NCI-H1105 (cell line): Measurements from ENCODE around the gene SYF2.
A peak's percentile ranks its signal among the peaks of the same experiment; 100 is the strongest.
"Not testable (repeated sequence)": the region's sequence is repeated elsewhere in the genome, so short reads cannot be mapped to it uniquely, and the experiment has no call there.

Source experiments
- DNase-seq: peaks from one replicate; lab custom pipeline; 2025; lab: John Stamatoyannopoulos, UW

Gene SYF2

DNA sequence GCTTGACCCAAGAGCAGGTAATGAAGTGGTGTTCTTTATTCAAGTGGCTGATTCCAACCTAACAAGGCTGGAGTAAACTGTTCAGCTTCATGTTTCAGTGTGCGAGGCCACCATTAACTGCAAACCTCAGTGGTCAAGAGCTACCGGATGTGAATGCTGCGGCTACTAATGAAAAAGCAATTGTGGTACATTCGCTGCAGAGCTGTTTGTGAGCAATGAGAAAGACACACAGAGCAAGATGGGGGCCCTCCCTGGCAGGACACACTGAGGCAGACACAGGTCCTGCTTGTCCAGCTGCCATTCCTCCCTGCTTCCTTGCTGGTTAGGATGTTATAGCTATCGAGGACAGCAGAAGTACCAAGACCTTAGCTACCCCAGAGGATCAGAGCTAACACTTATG is 26.1 kb downstream of the SYF2 start:
- DNase-seq: no peak

DNA sequence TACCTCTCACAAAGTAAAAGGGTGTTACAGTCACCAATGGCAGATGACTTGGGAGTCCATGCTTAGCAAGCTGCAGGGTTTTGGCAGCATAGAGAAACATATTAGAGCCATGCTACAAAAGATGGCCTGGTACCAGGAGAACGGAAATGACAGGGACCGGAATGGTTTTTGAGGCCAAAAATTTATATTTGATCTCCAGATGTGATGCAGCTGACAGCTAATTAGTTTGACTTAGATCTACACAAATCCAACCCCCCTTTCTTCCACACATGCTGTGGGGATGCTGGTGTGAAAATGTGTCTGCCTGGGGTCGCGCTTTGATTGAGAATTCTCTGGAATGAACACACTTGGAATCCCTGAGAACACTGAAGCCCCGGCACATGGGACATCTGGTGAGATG is 26.5 kb downstream of the SYF2 start:
- no peak for DNase-seq

DNA sequence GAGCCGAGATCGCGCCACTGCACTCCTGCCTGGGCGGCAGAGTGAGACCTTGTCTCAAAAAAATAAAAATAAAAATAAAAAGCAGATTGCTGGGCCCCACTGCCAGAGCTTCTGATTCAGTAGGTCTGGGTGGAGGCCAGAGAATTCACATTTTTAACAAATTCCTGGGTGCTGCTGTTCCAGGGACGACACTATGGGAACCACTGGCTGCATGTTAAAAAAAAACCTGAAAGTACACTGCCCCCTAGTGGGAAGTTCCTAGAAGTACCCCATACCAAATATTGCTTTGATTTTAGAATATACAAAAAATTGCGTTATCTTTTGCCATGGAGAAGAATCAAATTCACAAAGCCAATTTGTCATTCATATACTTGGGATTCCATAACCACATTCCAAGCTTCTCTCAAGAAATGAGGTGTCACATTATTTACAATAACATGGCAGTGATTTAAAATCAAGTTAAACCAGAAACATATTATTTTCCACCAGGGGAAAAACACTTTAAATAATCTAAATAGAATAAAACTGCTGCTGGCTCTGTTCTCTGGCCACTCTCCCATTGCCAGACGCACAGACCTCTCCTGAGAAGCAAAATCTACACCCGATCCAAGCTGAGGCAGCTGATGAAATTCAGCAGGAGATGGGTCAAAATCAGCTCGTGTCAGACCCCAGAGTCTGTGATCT is 27.4 kb downstream of the SYF2 start:
- peak; percentile 28 for DNase-seq

DNA sequence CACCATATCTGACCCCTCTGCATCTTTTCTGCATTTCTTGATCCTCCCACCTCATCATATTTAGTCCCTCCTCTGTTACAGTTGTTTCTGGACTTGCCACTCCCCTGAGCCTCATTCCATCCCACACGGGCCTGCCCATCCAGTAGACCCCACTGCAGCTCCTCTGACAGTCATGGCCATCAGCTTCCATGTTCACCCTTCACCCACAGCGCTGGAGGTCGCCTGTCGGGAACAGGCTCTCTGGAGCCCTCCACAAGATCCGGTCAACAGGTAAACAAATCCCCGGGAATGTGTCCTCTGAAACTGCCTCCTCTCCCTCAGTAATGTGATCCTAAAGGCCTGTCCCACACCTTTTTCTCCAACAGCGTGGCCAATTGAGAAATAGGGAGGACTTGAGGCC is 31.3 kb downstream of the SYF2 start:
- DNase-seq: no peak

DNA sequence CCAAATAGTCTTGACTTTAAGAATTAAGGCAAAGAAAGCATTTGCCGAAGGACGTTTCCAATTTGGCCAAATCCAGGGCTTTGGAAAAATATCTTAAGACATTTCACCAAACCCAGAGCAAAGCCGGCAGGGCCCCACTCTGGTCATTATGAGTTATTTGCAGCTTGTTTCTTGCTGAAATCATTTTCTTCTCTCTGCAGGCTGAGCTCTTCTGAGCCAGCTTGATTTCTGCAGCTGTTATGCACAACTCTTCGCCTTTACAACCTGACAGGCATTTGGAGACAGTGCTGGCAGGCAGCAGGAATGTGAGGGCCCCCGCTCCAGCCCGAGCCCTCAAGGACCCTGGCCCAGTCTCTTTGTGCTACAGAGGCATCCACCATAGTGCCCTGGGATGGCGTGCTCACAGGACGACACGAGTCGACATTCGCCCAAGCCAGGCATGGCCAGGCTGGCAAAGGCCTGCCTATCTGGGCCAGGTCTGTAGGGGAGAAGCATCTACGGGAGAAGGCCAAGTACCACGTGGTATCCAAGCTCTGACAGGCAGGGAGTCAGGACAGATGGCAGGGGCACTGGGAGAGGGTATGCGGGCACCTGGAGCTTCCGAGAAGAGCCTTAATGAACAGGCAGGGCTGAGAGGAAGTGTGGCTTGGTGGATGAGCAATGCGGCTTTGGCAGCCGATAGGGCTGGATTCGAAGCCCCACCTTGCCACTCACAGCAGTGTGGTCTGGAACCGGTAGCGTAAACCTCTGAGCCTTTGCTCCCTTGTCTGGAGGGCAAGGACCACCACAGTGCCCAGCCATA is 32.3 kb downstream of the SYF2 start:
- DNase-seq: no peak

DNA sequence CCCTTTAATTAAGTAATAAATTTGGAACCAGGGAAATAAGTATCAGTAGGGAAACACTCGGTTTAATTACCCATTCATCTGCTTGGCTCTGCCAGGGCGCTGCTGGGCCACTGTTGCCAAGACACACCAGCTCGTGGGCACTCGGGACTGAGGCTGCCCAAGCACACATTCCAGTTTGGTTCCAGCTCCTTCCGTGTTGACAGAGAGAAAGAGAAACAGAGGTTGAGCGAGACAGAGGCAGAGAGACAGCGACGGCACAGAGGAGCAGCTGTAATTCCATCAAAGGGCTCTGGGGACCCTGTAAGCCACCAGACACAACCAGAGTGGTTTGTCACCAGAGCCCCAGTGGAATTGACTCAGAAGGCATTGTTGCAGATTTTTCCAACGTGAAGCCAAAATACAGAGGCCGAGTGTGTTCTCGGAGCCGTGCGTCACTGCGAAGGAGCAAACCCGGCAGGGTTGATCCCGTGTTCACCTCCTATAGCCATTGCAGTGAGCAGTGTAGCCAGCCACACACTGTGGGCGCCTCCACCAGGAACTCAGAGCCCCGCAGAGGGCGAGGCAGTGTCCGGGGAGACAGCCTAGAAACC is 33.5 kb downstream of the SYF2 start:
- peak; percentile 79 for DNase-seq

DNA sequence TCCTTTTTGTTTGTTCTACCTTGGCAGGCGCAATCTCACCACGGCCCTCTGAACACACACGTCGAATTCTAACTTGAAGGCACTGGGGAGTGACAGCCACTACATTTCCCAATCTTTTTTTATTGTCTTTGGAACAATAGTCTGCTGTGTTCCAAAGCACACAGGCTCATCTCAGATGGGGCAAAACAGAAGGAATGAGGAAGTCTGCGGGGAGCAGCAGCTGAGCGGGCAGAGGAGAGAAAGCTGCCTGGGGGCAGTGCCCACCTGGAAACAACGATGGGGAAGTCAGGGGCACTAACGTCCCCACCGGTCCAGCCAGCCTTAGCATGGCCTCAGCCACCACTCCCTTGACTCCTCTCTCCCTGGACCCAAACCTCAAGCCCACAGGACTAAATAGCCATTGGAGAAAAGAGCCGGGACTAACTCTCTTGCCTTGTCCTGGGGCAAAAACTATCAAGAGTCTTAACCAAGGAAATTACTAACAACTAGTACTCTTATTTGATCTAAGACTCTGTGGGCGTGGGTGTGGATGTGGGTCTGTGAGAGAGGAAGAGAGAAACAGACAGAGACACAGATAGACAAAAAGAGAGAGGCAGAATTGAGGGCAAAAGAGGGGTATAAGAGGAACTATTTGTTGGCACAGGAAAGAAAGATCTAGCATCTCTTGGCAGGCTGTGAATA is 34.2 kb downstream of the SYF2 start:
- DNase-seq: no peak

DNA sequence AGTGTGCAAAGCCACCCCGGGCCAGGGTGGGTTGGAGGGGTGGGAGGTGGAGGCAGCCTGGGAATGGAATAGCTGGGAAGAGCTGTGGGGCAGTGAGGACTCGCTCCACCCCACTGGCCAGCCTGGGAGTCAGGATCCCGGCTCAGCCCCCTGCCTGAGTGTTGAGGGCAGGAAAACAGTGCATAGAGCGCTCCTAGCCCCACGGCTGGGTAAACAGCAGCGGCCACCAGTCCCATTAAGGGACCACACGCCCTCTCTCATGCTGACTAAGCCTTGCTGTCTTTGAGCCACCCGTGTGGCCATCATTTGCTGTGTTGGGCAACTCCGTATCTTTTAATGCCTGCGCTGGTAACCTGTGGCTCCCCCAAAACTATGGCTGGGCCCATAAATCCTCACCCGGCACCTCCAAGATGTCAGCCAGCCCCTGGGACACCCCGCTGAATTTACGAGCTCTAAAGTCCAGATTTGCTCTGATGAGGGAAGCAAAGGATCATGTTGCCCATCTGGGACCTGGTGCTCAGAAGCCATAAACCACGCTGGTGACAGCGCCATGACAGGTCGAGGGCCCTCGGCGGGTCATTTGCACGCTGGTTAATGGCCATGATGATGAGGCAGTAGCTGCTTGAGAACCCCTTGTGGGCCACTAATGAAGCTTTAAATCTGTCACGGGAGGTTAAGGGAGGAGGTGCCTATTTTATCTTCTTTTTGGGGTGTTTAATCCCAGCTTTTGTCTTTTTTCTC is 34.9 kb downstream of the SYF2 start:
- peak; percentile 41 for DNase-seq

DNA sequence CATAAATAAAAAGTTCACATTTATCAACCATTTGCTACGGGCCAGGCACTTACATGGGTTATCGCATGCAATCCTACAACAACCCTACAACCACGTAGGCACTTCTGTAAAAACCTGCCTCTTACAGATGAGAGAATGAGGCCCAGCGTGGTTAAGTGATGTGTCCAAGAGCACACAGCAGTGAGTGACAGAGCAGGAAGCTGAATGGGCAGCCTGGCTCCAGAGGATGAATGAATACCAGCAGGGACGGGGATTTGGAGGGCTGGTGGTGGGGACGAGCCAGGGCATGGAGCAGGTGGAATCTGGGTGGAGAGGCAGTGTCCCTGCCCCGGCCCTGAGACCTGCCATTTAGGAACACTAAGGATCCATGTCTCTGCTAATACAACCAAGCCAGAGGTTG is 35.5 kb downstream of the SYF2 start:
- DNase-seq: no peak

DNA sequence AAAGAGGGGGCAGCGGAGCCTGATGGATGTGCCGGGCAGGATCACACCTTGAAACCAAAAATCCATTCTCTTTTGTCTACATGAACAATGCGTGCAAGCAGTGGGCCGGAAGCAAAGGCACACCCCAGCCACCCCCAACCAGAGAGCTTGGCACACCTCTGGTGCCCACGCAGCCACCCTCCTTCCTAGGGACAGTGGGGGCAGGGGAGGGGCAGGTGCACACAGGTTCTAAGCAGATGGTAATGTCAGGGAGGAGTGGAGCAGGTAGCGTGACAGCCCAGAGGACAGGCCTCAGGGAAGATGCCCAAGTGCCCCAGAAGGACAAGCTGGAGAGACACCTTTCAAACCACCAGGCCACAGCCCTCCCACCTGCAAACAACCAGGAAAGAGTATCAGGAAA is 36.5 kb downstream of the SYF2 start:
- peak; percentile 27 for DNase-seq

DNA sequence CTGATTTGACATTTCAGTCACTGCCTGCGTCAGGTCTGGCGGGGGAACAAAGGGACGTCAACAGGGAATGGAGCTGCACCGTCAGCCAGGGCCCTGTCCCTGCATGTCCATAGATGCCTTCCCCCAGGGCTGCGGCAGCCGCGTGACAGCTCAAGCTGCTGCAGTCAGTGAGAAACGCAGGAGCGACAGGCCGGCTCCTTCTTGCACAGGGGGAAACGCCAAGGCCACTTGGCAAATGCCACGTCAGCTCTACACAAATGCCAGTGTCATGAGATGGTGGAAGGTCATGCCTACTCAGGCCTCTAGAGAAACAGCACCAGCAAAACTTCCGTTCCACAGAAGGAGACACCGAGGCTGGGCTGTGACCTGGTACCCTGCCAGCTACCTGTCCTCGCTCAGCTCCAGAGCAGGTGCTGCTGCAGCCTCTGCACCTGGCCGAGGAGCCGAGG is 37.7 kb downstream of the SYF2 start:
- DNase-seq: no peak

DNA sequence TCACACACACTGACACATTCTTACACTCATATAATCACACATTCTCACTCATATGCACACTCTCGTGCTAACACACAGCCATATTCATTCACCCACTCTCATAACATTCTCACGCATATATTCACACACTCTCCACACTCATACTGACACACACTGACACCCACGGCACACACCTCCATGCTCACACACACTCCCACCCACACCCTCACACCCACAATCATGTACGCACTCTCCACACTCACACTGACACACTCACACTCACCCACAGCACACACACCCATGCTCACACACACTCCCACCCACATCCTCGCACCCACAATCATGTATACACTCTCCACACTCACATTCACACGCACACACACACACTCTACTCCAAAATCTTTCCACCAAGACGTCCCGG is 38.2 kb downstream of the SYF2 start:
- no peak for DNase-seq

DNA sequence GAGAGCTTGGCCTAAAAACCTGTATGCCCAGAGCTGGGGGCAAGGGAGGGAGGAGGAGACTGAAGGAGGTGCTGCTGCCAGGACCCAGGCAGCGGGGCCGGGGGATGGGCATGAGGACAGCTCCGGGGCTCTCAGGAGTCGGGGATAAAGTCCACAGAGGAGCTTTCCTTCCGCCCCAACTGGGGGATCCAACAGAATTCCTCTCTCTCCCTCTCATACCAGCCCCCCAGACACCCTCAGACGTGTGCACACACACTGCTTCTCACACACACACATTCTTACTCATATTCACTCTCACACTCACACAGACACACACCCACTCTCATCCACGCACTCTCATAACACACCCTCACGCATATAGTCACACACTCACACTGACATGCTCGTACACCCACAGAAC is 39.1 kb downstream of the SYF2 start:
- no peak for DNase-seq

DNA sequence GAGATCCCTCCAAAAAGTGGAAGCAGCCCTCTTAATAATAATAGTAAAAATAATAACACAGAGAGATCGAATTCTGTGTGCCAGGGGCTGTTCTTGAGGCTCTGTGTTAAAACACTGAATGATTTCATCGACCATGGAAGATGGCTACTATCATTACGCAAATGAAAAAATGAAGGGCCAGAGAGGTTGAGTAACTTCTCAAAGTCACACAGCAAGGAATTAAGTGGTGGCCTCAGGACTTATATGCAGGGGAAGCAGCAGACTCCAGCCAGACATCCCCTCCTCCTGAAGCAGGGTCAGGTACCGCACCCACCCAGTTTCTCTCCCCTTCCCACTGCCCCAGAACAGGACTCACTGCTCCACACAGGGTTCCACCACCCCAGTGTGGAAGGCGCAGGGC is 40.1 kb downstream of the SYF2 start:
- DNase-seq: no peak

DNA sequence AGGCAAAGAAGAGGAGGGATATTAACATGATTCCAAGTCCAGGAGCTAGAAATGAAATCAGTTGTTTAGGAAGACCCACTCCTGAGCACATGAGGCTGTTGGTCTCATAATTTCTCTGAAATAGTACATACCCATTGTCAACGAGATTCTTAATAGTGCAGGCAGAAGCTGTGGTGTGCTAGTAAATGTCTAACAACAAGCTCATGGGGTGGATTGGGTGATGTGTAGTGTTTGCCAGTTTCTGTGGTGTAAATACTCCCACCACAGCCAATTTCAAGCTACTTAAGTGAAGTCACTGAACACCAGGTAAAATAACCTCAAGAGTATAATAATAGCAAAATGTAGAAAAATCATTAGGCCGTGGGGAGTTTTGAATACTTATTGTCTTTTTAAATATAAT is 42.0 kb downstream of the SYF2 start:
- DNase-seq: no peak

DNA sequence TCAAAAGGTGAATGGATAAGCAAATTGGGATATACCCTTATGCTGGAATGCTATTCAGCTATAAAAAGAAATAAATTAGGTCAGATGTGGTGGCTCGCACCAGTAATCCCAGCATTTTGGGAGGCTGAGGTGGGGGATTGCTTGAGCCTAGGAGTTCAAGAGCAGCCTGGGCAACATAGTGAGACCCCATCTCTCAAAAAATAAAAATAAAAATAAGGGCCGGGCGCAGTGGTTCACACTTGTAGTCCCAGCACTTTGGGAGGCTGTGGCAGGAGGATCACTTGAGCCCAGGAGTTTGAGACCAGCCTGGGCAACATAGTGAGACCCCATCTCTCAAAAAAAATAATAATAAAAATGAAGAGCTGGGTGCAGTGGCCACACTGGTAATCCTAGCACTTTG is 44.4 kb downstream of the SYF2 start:
- DNase-seq: not testable (repeated sequence)

DNA sequence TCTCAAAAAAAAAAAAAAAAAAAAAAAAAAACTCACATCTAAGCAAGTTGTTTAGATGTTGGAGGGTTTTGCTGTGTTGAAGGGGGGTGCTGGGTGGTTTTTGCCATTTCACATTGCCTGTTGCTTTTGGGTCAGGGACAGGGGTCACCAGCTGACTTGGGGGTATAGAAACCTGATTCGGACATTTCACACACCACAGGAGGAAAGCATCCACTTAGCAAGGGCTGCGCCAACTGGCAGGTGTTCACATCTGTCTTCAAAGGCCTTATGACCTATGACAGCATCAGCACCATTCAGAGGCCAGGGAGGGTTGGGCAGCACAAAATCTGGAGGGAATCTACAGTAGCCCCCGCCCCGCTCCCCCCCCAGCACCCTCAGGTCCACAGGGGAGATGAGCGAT is 45.2 kb downstream of the SYF2 start:
- no peak for DNase-seq

DNA sequence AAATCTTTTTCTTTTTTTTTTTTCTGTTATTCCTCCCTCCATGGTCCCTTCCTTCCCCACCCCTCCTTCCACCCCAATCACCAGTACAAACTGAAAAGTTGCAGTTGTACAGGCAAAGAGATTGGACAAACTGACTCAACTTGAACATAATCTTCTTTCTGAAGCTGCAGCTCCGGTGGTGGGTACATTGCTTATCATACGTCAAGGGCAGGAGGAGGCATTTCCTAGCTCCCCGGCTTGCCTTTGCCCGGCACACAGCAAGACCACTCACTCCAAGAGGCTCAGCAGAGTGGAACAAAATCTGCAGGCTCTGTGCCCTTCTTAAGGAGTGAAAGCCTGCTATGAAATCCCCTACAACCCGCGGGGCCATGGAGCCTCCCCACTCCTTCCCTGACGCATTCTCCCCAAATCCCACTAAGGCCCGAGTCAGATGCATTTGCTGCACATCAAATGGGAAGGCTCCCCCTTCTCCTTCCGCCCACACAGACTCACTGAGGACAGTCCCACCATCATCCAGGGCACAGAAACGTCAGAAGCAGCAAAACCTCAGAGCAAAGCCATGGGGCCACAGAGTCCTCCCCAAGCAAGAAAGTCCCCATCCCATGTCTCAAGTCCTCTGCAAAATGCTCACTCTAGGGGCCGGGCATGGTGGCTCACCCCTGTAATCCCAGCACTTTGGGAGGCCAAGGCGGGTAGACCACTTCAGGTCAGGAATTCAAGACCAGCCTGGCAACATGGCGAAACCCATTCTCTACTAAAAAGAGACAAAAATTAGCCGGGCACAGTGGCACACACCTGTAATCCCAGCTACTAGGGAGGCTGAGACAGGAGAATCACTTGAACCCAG is 45.9 kb downstream of the SYF2 start:
- no peak for DNase-seq

DNA sequence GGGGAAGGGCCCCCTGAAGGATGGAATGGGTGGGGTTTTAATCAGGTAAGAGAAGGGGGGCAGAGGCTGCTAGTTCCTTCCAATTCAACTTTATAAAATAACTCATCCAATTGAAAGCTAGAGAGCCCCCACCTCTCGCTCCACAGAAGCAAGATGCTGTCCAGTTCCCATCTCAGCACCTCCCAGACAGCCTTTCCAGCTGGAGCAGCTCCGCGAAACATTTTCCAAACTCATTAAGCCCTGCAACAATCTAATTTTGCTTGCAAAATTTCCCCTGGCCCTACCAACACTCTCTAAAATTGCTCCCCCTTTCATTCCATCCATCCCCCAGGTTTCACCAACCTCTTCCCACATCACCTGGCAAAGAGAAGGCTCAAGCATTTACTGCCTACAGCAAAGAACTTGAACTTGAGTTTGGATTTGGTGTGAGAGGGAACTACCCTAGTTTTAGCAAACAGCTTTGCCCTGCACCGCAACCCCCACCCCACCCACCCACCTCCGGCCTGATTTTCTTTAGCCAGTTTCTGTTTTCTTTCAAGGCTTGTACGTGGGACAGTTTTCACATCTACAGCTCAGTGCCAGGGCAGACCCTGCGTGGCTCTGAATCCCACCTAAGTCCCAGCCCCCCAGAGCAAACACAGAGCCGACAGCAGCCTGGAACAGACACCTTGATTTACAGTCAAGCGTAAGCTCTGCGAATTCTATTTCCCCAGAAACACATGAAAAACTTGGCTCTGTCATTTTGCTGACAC is 46.7 kb downstream of the SYF2 start:
- DNase-seq: no peak

DNA sequence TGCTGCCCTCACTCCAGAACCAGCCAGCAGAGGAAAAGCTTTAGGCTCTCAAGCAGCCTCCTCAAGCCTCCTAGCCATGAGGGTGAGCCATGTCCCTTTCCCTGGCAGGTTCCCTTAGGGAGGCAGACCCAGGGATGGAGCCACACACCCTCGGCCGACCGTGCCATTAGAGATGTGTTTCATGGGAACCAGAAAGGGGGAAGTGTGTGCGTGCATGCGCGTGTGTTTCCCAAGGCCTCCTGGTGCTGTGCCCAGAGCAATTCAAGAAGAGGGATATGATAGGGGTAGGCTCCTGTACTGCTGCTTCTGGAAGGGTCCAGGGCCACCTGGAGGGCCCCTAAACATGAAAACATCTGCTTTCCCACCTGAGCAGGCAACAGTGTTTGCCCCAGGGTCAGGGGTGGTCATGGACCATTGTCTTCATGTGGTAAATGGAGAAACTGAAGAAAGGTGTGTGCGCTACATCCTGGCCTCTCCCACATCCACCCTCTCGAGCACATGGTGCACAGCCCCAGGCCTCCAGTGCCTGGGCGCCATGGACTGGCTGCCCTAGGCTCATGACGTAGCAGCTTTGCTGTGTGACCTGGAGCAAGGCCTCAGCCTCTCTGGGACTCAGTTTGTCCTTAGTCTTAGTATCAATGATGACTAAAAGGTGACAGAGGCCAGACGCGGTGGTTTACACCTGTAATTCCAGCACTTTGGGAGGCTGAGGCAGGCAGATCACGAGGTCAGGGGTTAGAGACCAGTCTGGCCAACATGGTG is 48.1 kb downstream of the SYF2 start:
- no peak for DNase-seq
